GM18873 (cell line): ENCODE measurements around the gene OPN1MW.
"Not testable (repeated sequence)": the region's sequence is repeated elsewhere in the genome, so short reads cannot be mapped to it uniquely, and the experiment has no call there.

ENCODE experiments used
- ATAC-seq: cut with Tn5 transposase; IDR thresholded peaks from one replicate; pipeline ENCODE4 v1.9.1; 2021; ENCODE audit warnings: mild to moderate bottlenecking, moderate library complexity, moderate number of reproducible peaks; ENCODE audit not compliant: unreplicated experiment, low FRiP score

OPN1MW gene

DNA sequence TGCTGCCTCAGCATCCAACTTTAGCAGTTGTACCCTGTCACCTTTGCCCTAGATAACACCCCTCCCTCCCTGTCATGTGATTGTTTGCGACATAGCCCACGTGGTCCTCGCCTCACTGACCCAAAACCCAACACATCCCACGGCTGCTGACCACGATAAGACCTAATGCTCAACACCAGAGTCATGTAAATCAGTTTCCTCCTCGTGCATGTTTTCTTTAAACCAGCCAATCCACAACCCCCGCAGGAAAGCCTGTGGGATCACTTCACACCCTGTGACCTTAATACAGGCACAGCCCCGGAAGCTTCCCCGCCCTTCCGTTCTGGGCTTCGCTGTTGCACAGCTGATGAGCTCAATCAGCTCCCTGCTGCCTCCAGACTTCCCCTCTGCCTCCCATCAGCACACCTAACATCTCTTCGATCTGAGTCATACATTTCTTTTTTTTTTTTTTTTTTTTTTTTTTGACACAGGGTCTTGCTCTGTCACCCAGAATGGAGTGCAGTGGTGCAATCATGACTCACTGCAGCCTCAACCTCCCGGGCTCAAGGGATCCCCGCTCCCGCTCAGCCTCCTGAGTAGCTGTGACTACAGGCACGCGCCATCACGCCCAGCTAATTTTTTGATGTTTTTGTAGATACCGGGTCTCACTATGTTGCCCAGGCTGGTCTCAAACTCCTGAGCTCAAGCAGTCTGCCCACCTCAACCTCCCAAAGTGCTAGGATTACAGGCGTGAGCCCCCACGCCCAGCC is 27.4 kb downstream of the OPN1MW start:
- not testable (repeated sequence) for ATAC-seq

DNA sequence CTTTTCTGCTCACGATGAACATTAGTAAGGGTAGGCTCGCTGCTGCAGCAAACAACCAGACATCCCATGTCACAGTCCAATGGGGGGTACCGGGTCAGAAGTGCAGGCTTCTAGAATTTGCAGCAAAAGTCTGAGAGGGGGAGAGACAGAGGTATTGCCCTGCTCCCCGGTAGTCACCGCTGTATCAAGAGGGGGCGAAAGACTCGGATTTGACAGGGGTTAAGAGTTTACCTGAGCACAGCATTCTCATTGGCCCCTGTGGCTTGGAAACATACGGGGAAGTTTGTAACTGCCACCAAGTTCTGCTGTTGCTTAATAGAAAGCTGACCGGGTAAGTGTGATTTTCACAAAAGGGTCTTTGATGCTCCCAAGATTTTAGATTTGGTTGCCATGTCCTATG is 28.7 kb downstream of the OPN1MW start:
- ATAC-seq: not testable (repeated sequence)

DNA sequence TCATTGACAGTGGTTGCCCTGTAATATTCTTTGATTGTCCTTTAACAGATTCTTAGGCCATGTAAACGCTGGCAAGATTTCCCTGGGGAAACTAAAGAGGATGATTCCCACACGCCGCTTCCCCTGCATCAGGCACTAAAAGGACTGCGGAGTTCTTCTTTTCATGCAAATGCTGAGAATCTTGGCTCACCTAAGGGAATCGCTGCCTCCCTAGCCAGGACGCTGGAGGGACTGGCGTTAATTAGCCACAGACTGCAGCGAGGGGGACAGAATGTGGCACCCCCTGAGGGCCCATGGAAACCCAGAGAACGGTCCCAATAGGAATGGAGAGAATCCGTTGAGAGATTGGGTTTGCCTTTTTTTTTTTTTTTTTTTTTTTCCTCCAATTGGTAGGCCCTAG is 29.1 kb downstream of the OPN1MW start:
- not testable (repeated sequence) for ATAC-seq

DNA sequence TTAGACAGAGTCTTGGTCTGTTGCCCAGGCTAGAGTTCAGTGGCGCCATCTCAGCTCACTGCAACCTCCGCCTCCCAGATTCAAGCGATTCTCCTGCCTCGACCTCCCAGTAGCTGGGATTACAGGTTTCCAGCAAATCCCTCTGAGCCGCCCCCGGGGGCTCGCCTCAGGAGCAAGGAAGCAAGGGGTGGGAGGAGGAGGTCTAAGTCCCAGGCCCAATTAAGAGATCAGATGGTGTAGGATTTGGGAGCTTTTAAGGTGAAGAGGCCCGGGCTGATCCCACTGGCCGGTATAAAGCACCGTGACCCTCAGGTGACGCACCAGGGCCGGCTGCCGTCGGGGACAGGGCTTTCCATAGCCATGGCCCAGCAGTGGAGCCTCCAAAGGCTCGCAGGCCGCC is 37.1 kb downstream of the OPN1MW start, which contains the start of gene OPN1MW2:
TSS of gene OPN1MW2 (plus strand) at position 301 of the 400 bp plus-strand sequence. CDS start at position 361, 60 bp downstream.
- ATAC-seq: not testable (repeated sequence)

DNA sequence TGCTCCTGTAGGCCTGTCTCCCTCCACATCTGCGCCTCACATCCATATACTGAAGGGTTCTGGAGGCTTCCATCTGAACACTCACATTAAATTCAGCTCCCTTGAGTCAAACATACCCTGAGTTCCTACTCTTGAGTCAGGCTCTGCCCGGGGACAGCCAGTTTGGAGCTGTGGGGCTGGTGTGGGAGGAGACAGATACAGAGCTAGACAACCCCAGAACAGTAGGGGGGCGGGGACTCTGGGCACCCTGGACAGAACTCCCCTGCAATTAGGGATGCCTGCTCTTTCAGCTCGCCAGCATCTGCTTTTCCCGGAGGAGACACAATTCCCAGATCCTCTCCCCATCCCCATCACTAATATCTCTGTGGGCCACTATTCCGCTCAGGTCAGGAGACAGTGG is 42.9 kb downstream of the OPN1MW start:
- not testable (repeated sequence) for ATAC-seq

DNA sequence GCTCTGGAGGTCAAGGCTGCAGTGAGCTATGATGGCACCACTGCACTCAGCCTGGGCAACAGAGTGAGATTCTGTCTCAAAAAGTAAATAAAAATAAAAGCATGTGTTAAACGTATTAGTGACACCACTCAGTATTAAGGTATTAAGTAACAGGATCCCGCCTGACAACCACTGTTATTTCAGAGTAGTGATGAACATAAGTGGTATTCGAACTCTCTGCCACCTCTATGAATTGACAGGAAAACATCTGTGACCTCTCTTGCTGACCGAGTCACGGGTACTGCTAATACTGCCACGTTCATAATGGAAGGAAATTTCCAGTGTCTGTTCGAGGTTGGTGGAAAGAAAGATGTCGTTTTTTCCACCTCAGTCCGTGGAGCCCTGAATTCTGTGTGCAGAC is 44.3 kb downstream of the OPN1MW start:
- ATAC-seq: not testable (repeated sequence)

DNA sequence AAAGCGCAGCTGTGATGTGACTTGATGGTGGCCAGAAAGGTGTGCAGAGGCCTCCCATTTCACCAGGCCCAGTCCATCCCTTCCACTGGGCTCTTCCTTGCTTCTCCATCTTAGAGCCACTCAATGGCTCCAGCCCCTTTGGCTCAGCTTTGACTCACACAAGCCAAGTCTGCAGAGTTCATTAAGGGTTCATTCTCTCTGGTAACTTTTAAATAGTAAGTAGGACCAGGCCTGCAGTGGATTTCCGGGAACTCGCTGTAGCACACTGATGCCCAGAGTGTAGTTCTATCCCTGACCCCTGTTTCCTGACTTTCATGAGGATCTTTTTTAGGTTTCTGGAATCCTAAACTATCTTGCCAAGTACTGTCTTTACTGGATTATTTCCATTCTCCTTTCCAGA is 49.0 kb downstream of the OPN1MW start:
- ATAC-seq: not testable (repeated sequence)

DNA sequence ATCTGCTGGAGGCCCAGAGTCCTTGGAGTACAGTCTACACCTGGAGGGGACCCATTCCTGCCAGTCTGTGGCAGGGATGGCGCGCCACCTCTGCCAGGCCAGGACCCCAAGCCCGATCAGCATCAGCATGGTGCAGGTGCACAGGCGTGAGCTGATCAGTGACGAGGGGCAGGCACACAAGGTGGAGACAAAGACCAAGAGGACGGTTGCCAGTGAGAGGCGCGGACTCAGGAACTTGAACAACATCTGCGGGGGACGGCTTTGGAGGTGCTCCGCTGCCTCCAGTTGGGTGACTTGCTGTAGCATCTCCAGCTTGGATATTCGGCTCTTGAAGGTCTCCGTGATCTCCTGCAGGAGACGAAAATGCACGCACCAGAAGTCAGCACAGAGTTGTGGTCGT is 51.2 kb downstream of the OPN1MW start:
- ATAC-seq: not testable (repeated sequence)

DNA sequence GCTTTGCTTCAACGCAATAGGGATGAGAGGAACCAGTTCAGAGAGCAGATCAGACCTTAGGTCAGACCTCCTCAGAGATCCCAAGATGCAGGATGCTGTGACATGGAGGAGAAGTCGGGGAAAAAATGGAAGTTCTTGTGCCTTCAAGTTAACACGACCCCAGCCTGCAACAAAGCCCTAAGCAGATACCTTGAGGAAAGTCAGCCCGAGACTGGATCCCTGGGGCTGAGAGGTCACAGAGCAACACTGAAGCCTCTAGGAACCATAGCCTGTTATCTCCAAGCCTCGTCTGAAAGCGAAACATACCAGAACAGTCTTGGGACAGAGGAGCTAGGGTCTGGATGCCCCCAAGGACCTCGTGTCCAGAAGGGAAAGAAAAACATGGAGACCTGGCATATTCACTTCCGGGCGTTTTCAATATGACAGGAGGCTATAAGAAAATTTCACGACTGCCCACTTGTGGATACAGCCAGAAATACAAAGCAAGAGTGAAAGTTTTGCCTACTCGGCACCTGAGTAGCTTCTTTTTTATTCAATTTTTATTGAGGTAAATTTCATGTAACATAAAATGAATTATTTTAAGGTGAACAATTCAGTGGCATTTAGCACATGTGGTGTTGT is 56.7 kb downstream of the OPN1MW start:
- not testable (repeated sequence) for ATAC-seq

DNA sequence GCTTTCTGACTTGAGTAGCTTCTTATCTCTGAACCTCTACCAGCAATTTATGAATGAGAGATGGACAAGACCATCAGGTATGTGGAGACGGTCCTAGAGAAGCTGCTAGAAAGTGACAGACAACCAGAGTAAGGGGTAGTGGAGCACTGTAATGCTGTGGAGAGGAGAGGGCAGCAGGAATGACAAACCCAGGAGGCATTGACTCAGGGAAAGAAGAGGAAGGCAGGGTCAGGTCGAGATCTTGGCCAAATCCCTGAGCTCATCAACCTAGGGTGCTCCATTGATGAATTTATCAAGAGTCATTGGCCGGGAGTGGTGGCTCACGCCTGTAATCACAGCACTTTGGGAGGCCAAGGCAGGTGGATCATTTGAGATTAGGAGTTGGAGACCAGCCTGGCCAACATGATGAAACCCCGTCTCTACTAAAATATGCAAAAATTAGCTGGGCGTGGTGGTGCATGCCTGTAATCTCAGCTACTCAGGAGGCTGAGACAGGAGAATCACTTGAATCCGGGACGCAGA is 57.6 kb downstream of the OPN1MW start:
- ATAC-seq: not testable (repeated sequence)
